Measurements from ENCODE around the gene DIP2C. TPM values are rescaled to one million over a fixed set of nuclear protein-coding genes. Genes with fewer than 3 reads are reported as not detected.

Gene DIP2C
- total RNA-seq, 1 donor from 2014 or later: 1.6 TPM

DNA sequence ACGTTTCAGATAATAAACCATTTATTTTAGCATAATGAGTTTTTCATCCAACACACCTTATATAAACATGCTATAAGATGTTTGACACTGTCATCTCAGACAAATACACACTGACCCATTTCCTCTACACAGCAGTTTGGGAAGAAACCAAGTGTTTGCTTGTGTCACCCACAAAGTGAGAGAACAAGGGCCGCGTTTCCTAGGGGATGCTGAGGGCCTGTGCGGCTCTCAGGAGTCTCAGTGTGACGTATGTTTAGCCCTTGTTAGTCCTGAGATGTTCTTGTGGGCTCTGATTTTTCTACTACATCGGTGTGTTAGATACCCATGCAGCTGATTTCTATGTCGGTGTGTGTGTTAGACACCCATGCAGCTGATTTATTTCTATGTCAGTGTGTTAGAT is 266.3 kb downstream of the DIP2C start:
- no peak overlapping the region for H3K4me3 Mint-ChIP-seq (ENCODE audit: low read depth)
- no peaks in the 10 kb centered on the region for H3K4me1 Mint-ChIP-seq (ENCODE audit: low read depth)
- intact Hi-C loops (cut with micrococcal nuclease): no loop called here
- no peaks in the 10 kb centered on the region for H3K36me3 Mint-ChIP-seq (ENCODE audit: low read depth)
- H3K27ac Mint-ChIP-seq: no peak overlapping the region
- H3K27me3 Mint-ChIP-seq (ENCODE audit: low read depth): peaks cover 7% of the 10 kb centered on the region
- no peaks in the 10 kb centered on the region for H3K9me3 Mint-ChIP-seq
- no peak for DNase-seq (ENCODE audit: low spot score)

GRCh38 chr10:422675-423074 is 266.8 kb downstream of the DIP2C start:
- H3K27ac Mint-ChIP-seq: no peak overlapping the region
- no peaks in the 10 kb centered on the region for H3K36me3 Mint-ChIP-seq (ENCODE audit: low read depth)
- H3K4me1 Mint-ChIP-seq (ENCODE audit: low read depth): no peaks in the 10 kb centered on the region
- H3K27me3 Mint-ChIP-seq (ENCODE audit: low read depth): peaks cover 7% of the 10 kb centered on the region
- intact Hi-C loops (cut with micrococcal nuclease): no loop called here
- no peak overlapping the region for H3K4me3 Mint-ChIP-seq (ENCODE audit: low read depth)
- H3K9me3 Mint-ChIP-seq: no peaks in the 10 kb centered on the region
- DNase-seq (ENCODE audit: low spot score): no peak

GRCh38 chr10:422241-422640 is 267.2 kb downstream of the DIP2C start:
- intact Hi-C loops (cut with micrococcal nuclease): no loop called here
- no peak overlapping the region for H3K27ac Mint-ChIP-seq
- no peaks in the 10 kb centered on the region for H3K36me3 Mint-ChIP-seq (ENCODE audit: low read depth)
- H3K4me1 Mint-ChIP-seq (ENCODE audit: low read depth): no peaks in the 10 kb centered on the region
- H3K9me3 Mint-ChIP-seq: no peaks in the 10 kb centered on the region
- H3K27me3 Mint-ChIP-seq (ENCODE audit: low read depth): peaks cover 6% of the 10 kb centered on the region
- no peak for DNase-seq (ENCODE audit: low spot score)
- H3K4me3 Mint-ChIP-seq (ENCODE audit: low read depth): no peak overlapping the region

GRCh38 chr10:421170-421569 is 268.3 kb downstream of the DIP2C start:
- Mint-ChIP-seq H3K4me1 (ENCODE audit: low read depth) (no peaks in the 10 kb centered on the region), H3K4me3 (ENCODE audit: low read depth) (no peak overlapping the region)

GRCh38 chr10:420154-421121 is 269.0 kb downstream of the DIP2C start:
- no peaks in the 10 kb centered on the region for H3K4me1 Mint-ChIP-seq (ENCODE audit: low read depth)
- H3K4me3 Mint-ChIP-seq (ENCODE audit: low read depth): no peak overlapping the region
- intact Hi-C loops (cut with micrococcal nuclease): no loop called here
- H3K27me3 Mint-ChIP-seq (ENCODE audit: low read depth): no peaks in the 10 kb centered on the region
- H3K27ac Mint-ChIP-seq: no peak overlapping the region
- no peak for DNase-seq (ENCODE audit: low spot score)
- H3K9me3 Mint-ChIP-seq: no peaks in the 10 kb centered on the region
- no peaks in the 10 kb centered on the region for H3K36me3 Mint-ChIP-seq (ENCODE audit: low read depth)

More at GRCh38 chr10:421170-421569, 268.3 kb downstream of the DIP2C start:
- no peak overlapping the region for H3K27ac Mint-ChIP-seq
- no peak for DNase-seq (ENCODE audit: low spot score)
- intact Hi-C loops (cut with micrococcal nuclease): no loop called here
- H3K27me3 Mint-ChIP-seq (ENCODE audit: low read depth): peaks cover 2% of the 10 kb centered on the region
- H3K9me3 Mint-ChIP-seq: no peaks in the 10 kb centered on the region
- no peaks in the 10 kb centered on the region for H3K36me3 Mint-ChIP-seq (ENCODE audit: low read depth)

DNA sequence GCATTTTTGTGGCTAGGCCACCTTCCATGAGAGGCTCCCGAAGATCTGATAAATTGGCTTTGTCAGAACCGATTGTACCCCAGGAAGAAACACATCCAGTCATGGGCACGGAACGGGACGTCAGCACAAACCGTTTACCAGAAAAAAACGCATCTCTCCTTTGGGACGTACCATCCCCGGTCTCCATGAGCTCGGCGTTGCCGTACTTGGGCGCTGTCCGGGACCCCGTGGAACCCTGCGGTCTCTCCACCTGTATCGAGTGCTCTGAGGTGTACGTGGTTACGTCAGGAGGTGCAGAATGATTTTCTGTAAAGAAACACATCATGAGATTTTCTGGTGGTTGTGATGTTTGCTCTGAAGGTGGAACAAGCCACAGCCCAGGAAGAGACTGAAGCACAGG is 270.6 kb downstream of the DIP2C start:
- Mint-ChIP-seq H3K9me3 (no peaks in the 10 kb centered on the region), H3K4me3 (ENCODE audit: low read depth) (no peak overlapping the region), H3K27me3 (ENCODE audit: low read depth) (no peaks in the 10 kb centered on the region), H3K36me3 (ENCODE audit: low read depth) (no peaks in the 10 kb centered on the region), H3K4me1 (ENCODE audit: low read depth) (no peaks in the 10 kb centered on the region), H3K27ac (no peak overlapping the region)
- DNase-seq (ENCODE audit: low spot score): no peak
- intact Hi-C loops (cut with micrococcal nuclease): no loop called here

DNA sequence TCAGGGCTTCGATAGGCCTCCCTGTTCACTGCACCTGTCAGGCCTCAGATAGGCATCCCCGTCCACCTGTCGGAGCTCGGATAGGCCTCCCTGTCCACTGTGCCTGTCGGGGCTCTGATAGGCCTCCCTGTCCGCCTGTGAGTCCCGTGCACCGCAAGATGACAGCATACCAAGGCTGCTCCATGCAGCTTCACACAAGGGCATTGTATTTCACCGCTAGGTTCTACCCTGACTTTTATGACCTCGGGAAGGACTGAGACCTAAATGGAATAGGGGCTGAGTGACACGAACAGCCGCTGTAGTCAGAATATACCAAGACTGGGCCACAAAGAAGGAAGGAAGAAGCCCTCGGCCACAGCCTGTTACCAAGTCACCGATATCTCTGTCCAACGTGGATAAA is 271.2 kb downstream of the DIP2C start:
- H3K4me1 Mint-ChIP-seq (ENCODE audit: low read depth): no peaks in the 10 kb centered on the region
- DNase-seq (ENCODE audit: low spot score): no peak
- no peak overlapping the region for H3K4me3 Mint-ChIP-seq (ENCODE audit: low read depth)
- H3K9me3 Mint-ChIP-seq: no peaks in the 10 kb centered on the region
- no peaks in the 10 kb centered on the region for H3K36me3 Mint-ChIP-seq (ENCODE audit: low read depth)
- intact Hi-C loops (cut with micrococcal nuclease): no loop called here
- H3K27me3 Mint-ChIP-seq (ENCODE audit: low read depth): no peaks in the 10 kb centered on the region
- H3K27ac Mint-ChIP-seq: no peak overlapping the region

- no peak for DNase-seq (ENCODE audit: low spot score)
- Mint-ChIP-seq H3K27ac (no peak overlapping the region), H3K4me1 (ENCODE audit: low read depth) (no peaks in the 10 kb centered on the region), H3K36me3 (ENCODE audit: low read depth) (no peaks in the 10 kb centered on the region), H3K4me3 (ENCODE audit: low read depth) (no peak overlapping the region), H3K27me3 (ENCODE audit: low read depth) (no peaks in the 10 kb centered on the region), H3K9me3 (no peaks in the 10 kb centered on the region)
- intact Hi-C loops (cut with micrococcal nuclease): no loop called here
Measured at GRCh38 chr10:416091-416515, 273.4 kb downstream of the DIP2C start.

GRCh38 chr10:413662-414071 is 275.8 kb downstream of the DIP2C start:
- peaks cover 2% of the 10 kb centered on the region for H3K4me1 Mint-ChIP-seq (ENCODE audit: low read depth)
- intact Hi-C loops (cut with micrococcal nuclease): no loop called here
- H3K27me3 Mint-ChIP-seq (ENCODE audit: low read depth): no peaks in the 10 kb centered on the region
- no peaks in the 10 kb centered on the region for H3K9me3 Mint-ChIP-seq
- no peak overlapping the region for H3K4me3 Mint-ChIP-seq (ENCODE audit: low read depth)
- H3K27ac Mint-ChIP-seq: no peak overlapping the region
- H3K36me3 Mint-ChIP-seq (ENCODE audit: low read depth): no peaks in the 10 kb centered on the region
- no peak for DNase-seq (ENCODE audit: low spot score)

DNA sequence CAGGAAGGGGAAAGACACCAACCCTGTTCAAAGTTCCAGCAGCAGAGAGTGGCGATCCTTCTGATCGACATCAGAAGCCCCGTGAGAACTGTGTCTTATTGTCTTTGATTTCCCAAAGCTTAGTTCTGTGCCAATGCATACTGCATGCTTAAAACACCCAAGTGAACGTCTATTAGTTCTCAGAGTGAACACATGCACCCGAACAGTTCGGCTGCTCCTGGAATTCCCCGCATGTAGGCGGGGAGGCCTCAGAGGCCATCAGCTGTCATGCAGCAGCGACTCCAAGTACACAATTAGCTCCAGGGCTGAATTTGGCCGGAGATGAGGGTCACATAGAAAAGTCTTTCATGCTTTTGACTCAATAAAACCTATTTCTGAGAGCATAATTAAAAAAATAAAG is 277.4 kb downstream of the DIP2C start:
- Mint-ChIP-seq H3K9me3 (no peaks in the 10 kb centered on the region), H3K4me3 (ENCODE audit: low read depth) (no peak overlapping the region), H3K4me1 (ENCODE audit: low read depth) (peaks cover 2% of the 10 kb centered on the region), H3K27ac (no peak overlapping the region), H3K36me3 (ENCODE audit: low read depth) (no peaks in the 10 kb centered on the region), H3K27me3 (ENCODE audit: low read depth) (no peaks in the 10 kb centered on the region)
- DNase-seq (ENCODE audit: low spot score): no peak
- intact Hi-C loops (cut with micrococcal nuclease): no loop called here

- H3K36me3 Mint-ChIP-seq (ENCODE audit: low read depth): no peaks in the 10 kb centered on the region
- peaks cover 2% of the 10 kb centered on the region for H3K4me1 Mint-ChIP-seq (ENCODE audit: low read depth)
- intact Hi-C loops (cut with micrococcal nuclease): no loop called here
- no peaks in the 10 kb centered on the region for H3K27me3 Mint-ChIP-seq (ENCODE audit: low read depth)
- DNase-seq (ENCODE audit: low spot score): no peak
- H3K27ac Mint-ChIP-seq: no peak overlapping the region
- no peaks in the 10 kb centered on the region for H3K9me3 Mint-ChIP-seq
- H3K4me3 Mint-ChIP-seq (ENCODE audit: low read depth): no peak overlapping the region
Measured at GRCh38 chr10:411603-412002, 277.9 kb downstream of the DIP2C start.

DNA sequence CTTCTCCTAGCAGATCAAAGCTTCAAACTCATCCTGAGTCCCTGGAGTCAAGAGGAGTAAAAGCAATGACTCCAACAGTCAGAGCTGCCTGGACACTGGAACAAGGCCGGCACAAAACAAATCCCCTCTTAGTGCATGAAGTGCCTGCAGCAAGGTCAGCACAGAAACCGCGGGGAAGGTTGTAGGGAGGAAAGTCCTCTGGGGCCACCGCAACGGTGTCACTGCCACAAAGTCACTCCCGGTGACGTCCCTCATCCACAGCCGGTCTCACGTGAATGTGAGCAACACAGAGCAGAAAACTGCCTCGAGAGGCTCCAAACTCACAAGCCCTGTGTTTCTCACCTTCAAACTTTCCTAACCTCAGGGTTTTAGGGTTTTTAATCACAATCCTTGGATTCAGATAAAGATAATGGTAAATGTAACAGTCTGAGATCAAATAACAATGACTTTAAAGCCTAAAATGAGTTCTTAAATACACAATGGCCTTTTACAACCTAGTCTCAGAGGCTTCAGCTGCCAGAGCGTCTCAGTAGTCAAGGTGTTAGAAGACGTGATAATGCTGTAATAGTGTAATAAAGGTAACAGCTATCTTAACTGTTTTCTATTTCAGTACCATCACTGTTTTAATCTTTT is 279.9 kb downstream of the DIP2C start:
- Mint-ChIP-seq H3K27me3 (ENCODE audit: low read depth) (no peaks in the 10 kb centered on the region), H3K4me3 (ENCODE audit: low read depth) (no peak overlapping the region), H3K36me3 (ENCODE audit: low read depth) (no peaks in the 10 kb centered on the region), H3K27ac (no peak overlapping the region), H3K4me1 (ENCODE audit: low read depth) (peaks cover 2% of the 10 kb centered on the region), H3K9me3 (no peaks in the 10 kb centered on the region)
- intact Hi-C loops (cut with micrococcal nuclease): no loop called here
- DNase-seq (ENCODE audit: low spot score): no peak

- Mint-ChIP-seq H3K9me3 (no peaks in the 10 kb centered on the region), H3K27ac (no peak overlapping the region), H3K36me3 (ENCODE audit: low read depth) (no peaks in the 10 kb centered on the region), H3K4me1 (ENCODE audit: low read depth) (peaks cover 2% of the 10 kb centered on the region), H3K27me3 (ENCODE audit: low read depth) (no peaks in the 10 kb centered on the region), H3K4me3 (ENCODE audit: low read depth) (no peak overlapping the region)
- intact Hi-C loops (cut with micrococcal nuclease): no loop called here
- no peak for DNase-seq (ENCODE audit: low spot score)
Measured at GRCh38 chr10:408236-408635, 281.2 kb downstream of the DIP2C start.
